GM21717 (cell line): Measurements from ENCODE around the gene UST.
"Not testable (repeated sequence)": the region's sequence is repeated elsewhere in the genome, so short reads cannot be mapped to it uniquely, and the experiment has no call there.

ENCODE experiments used
- ATAC-seq: cut with Tn5 transposase; IDR thresholded peaks from one replicate; pipeline ENCODE4 v1.9.1; 2021; ENCODE audit warnings: mild to moderate bottlenecking, moderate library complexity; ENCODE audit not compliant: unreplicated experiment

UST gene

GRCh38 chr6:148831064-148831463, 84.2 kb downstream of the UST start:
- ATAC-seq: no peak

- ATAC-seq: no peak
Measured at GRCh38 chr6:148831531-148831930, 84.7 kb downstream of the UST start.

- no peak for ATAC-seq
Measured at GRCh38 chr6:148835920-148836441, 89.2 kb downstream of the UST start.

- no peak for ATAC-seq
Measured at GRCh38 chr6:148836751-148837150, 89.9 kb downstream of the UST start.

GRCh38 chr6:148837941-148838340, 91.1 kb downstream of the UST start:
- no peak for ATAC-seq

DNA sequence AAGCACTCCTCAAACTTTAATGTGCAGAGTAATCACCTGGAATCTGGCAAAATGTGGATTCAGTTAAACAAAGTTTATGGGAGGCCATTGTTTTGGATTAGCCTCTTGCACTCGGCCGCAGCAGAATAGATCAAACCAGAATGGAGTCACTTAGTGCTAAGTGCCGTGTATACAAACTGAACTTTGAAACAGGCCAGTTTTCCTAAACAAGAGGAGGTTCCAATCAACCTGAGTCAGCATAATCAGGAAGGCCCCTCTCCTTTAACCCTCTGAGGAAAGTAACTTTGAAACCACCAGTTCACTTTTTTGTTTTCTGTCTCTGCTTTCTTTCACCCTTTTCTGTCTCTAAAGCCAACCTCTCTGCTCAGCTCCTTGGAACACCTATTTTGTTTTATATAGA, 92.2 kb downstream of the UST start:
- no peak for ATAC-seq

GRCh38 chr6:148840256-148840655, 93.4 kb downstream of the UST start:
- no peak for ATAC-seq

DNA sequence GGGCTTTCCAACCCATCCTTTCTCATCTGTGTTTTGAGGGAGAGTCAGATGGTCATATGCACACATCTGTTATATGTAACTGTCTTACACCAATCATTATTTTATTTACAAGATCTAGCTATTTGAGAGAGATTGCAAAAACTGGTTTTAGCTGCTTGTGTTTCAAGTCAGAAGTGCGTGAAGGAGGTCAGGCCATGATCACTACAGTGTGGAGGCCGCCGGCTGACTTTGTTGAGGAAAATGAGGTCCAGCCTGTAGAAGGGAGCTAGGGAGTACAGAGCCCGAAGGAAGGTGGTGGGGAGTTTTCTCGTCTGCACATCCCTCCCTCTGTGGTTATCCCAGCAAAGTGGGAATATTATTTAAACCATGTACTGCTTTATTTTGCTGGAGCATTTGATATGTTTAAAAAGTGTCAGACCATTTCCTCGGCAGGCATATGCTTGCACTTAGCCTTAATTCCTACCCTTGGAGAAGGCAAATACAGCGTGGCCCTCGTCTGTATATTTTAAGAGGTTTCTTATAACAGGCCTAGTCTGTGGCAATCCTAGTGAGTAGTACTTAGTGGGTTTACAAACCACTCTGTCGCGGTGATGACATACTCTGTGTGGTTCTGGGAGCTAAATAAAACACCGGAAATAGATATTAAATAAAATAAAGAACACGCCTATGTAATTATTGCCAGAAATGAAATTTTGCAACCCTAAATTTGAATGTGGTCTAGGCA, 95.6 kb downstream of the UST start:
- ATAC-seq: no peak

DNA sequence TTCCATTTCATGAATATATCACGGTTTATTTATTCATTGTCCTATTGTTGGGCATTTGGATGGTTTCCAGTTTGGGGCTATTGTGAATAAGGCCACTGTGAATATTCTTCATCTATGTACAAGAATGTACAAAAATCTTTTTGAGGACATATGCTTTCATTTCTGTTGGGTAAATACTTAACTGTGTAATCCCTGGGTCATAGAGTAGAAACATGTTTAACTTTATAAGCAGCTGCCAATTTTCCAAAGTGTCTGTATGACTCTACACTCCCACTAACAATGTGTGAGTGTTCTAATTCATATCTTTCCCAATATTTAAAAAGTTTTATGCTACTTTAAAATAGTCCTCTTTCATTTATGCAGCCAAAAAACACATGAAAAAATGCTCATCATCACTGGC, 98.6 kb downstream of the UST start:
- ATAC-seq: no peak

DNA sequence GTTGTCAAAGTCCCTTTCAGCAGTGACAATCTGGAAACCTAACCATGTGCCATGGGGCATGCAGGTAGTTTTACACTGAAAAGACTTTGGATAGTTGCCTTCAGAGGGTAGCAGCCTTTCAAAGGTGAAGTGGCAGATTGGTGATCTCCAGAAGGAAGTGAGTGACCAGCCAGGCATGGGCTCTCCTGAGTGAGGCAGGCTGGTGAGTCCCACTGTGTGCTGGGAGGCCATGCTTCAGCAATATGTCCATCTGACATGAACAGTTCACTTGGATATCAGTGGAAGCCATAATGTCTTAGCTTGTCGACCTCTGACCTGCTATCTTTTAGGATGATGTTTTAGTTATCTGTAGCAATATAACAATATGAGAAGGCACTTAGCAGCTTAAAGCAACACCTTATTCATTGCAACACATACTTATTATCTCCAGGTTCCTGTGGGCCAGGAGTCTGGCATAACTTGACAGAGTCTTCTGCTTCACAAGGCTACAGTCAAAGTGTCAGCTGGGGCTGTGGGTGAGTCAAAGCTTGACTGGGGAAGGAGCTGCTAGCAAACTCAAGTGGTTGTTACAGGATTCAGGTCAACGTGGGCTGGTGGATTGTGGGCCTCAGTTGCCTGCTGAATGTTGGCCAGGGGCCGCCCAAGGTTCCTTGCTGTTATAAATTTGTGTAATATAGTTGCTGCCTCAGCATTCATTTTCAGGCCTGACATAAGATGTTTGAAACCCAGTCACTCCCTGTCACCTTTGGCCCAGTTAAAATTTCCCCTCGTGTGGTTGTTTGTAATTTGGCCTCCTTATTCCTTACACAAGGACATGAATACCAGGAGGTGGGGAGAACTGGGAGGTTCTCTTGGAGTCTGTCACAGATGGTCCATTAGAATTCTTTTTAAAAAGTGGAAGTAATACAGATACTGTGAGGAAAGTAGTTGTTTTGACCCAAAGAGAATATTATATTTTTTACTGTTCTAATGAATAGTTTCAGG, 100.2 kb downstream of the UST start:
- ATAC-seq: no peak

GRCh38 chr6:148848915-148849314, 102.1 kb downstream of the UST start:
- ATAC-seq: no peak

- not testable (repeated sequence) for ATAC-seq
Measured at GRCh38 chr6:148849449-148849848, 102.6 kb downstream of the UST start.

GRCh38 chr6:148850964-148851363, 104.1 kb downstream of the UST start:
- no peak for ATAC-seq

- ATAC-seq: no peak
Measured at GRCh38 chr6:148851683-148852556, 105.1 kb downstream of the UST start.

DNA sequence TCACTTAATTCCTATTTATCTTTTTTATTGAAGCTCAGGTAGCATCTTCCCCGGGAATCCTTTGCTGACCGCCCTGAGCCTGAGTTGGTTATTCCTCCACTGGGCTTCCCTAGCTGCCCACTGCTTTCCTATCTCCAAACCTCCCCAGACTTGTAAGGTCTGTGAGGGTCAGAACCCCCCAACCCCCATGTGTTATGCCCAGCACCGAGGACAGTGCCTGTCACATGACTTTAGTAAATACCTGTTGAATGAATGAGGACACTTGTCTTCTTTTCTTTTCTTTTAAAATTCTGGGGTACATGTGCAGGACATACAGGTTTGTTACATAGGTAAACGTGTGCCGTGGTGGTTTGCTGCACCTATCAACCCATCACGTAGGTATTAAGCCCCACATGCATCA, 105.9 kb downstream of the UST start:
- ATAC-seq: no peak

GRCh38 chr6:148853113-148853512, 106.3 kb downstream of the UST start:
- ATAC-seq: not testable (repeated sequence)

- no peak for ATAC-seq
Measured at GRCh38 chr6:148854096-148854495, 107.3 kb downstream of the UST start.

DNA sequence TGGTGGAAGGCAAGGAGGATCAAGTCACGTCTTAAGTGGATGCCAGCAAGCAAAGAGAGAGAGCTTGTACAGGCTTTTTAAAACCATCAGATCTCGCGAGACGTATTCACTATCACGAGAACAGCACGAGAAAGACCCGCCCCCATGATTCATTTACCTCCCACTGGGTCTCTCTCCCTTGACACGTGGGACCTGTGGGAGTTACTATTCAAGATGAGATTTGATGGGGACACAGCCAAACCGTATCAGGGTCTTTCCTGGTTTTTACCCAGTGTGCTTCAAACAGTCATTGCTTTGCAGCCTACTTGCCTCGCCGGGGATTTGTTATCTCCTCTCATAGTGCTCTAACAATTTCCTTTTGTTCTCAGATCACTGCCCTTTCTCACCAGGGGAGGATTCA, 108.2 kb downstream of the UST start:
- ATAC-seq: no peak

DNA sequence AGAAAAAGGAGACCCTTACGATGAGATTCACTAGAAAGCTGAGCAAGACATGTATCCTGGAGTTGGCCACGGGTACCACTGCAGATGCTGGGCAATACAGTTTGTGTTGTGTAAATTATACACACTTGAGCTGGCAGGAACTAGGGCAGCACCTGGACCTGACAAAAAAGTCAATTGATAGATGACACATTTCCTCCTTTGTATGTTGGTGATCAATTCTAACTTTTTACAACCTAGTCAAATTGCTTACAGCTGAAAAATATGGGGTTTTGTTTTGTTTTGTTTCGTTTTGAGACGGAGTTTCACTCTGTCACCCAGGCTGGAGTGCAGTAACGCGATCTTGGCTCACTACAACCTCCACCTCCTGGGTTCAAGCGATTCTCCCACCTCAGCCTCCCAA, 108.9 kb downstream of the UST start:
- no peak for ATAC-seq

DNA sequence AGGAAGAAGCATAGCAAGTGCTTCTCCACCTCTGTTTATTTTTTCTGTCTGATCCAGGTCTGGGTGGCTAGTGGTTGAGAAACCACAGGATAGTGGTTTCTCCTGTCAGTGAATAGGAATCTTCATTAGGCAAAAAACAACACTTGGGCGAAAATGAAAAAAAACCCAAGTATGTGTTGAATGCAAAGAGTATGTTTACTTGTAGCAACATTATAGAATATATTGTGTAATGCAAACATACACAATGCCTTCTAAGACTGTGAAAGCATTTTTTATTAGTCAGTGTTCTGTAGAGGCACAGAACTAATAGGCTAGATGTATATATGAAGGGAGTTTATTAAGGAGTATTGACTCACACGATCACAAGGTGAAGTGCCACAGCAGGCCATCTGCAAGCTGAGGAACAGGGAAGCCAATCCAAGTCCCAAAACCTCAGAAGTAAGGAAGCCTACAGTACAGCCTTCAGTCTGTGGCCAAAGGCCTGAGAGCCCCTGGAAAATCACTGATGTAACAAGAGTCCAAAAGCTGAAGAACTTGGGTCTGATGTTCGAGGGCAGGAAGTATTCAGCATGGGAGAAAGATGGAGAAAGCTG, 111.1 kb downstream of the UST start:
- no peak for ATAC-seq
